ENCODE results near the gene HSPA13.

- TF ChIP-seq, protein P1, sequence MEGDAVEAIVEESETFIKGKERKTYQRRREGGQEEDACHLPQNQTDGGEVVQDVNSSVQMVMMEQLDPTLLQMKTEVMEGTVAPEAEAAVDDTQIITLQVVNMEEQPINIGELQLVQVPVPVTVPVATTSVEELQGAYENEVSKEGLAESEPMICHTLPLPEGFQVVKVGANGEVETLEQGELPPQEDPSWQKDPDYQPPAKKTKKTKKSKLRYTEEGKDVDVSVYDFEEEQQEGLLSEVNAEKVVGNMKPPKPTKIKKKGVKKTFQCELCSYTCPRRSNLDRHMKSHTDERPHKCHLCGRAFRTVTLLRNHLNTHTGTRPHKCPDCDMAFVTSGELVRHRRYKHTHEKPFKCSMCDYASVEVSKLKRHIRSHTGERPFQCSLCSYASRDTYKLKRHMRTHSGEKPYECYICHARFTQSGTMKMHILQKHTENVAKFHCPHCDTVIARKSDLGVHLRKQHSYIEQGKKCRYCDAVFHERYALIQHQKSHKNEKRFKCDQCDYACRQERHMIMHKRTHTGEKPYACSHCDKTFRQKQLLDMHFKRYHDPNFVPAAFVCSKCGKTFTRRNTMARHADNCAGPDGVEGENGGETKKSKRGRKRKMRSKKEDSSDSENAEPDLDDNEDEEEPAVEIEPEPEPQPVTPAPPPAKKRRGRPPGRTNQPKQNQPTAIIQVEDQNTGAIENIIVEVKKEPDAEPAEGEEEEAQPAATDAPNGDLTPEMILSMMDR (IDR thresholded peaks at IDR 0.05), result no peak
- TF ChIP-seq, protein P2, sequence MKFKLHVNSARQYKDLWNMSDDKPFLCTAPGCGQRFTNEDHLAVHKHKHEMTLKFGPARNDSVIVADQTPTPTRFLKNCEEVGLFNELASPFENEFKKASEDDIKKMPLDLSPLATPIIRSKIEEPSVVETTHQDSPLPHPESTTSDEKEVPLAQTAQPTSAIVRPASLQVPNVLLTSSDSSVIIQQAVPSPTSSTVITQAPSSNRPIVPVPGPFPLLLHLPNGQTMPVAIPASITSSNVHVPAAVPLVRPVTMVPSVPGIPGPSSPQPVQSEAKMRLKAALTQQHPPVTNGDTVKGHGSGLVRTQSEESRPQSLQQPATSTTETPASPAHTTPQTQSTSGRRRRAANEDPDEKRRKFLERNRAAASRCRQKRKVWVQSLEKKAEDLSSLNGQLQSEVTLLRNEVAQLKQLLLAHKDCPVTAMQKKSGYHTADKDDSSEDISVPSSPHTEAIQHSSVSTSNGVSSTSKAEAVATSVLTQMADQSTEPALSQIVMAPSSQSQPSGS (CRISPR knock-in tag; IDR thresholded peaks at IDR 0.05; ENCODE audit: borderline replicate concordance, low read depth), result no peak
- TF ChIP-seq FOXJ3 (CRISPR knock-in tag; IDR thresholded peaks at IDR 0.05; ENCODE audit: borderline replicate concordance), result no peak
- no peak for TF ChIP-seq SMAD3 (CRISPR knock-in tag; IDR thresholded peaks at IDR 0.05; ENCODE audit: borderline replicate concordance)
These were observed 1.5 kb upstream of the HSPA13 start for GRCh38 chr21:14384453-14384852.

All from WTC11 (cell line).